Activated B cell treated with CpG ODN at 0.5 μM for 24 hours (primary cell): ENCODE measurements around the gene PKN1. TPM values are rescaled to one million over a fixed set of nuclear protein-coding genes. Genes with fewer than 3 reads are reported as not detected.
A peak's percentile ranks its signal among the peaks of the same experiment; 100 is the strongest.
"Not testable (repeated sequence)": the region's sequence is repeated elsewhere in the genome, so short reads cannot be mapped to it uniquely, and the experiment has no call there.

Experiments used
- ATAC-seq: fragments of 200-7000 bp; cut with Tn5 transposase; one replicate; pipeline ENCODE4 v1.10.0; 2021; ENCODE audit warnings: low read depth, mild to moderate bottlenecking, moderate library complexity
- CTCF ChIA-PET: fragments of 350-600 bp; sonication (Branson Sonifier 250); formaldehyde crosslinking; loops from one replicate; lab custom pipeline; 2021; ENCODE audit warnings: antibody characterized with exemption; lab: Charles Lee
- POLR2A ChIA-PET: fragments of 350-600 bp; sonication (Branson Sonifier 250); formaldehyde crosslinking; loops from one replicate; lab custom pipeline; 2021; ENCODE audit warnings: antibody characterized with exemption; lab: Charles Lee
- DNase-seq: peaks from one replicate; pipeline ENCODE4 v3.0.0; 2022
- H3K27ac Mint-ChIP-seq: one replicate; pipeline ENCODE4 v1.8.0; 2020; ENCODE audit warnings: mixed read lengths
- H3K27me3 Mint-ChIP-seq: one replicate; pipeline ENCODE4 v1.8.0; 2021; ENCODE audit warnings: mixed read lengths
- H3K36me3 Mint-ChIP-seq: one replicate; pipeline ENCODE4 v1.8.0; 2021; ENCODE audit warnings: low read depth, mixed read lengths
- H3K4me1 Mint-ChIP-seq: one replicate; pipeline ENCODE4 v1.8.0; 2021; ENCODE audit warnings: mixed read lengths
- H3K4me3 Mint-ChIP-seq: one replicate; pipeline ENCODE4 v1.8.0; 2020; ENCODE audit warnings: mild to moderate bottlenecking, mixed read lengths
- H3K9me3 Mint-ChIP-seq: one replicate; pipeline ENCODE4 v1.8.0; 2020; ENCODE audit warnings: mixed read lengths
- CTCF ChIP-seq: fragments of 200-600 bp; IDR thresholded peaks from one replicate; pipeline ENCODE4 v1.8.0; 2022; ENCODE audit warnings: antibody characterized with exemption, mild to moderate bottlenecking
- intact Hi-C: fragments of 100-400 bp; cut with micrococcal nuclease; formaldehyde crosslinking; loops from one replicate; pipeline ENCODE4 v1.15.1; 2024
- total RNA-seq: library from RNA; stranded (reverse); gene quantifications from 2 replicates; pipeline ENCODE4 v1.2.3, GENCODE V29; 2022

Gene PKN1
- total RNA-seq, 1 donor from 2014 or later = 159 TPM

- no peaks in the 10 kb centered on the region for H3K9me3 Mint-ChIP-seq
- DNase-seq (no peak), ATAC-seq (no peak)
- H3K4me3 Mint-ChIP-seq = no peak overlapping the region
- CTCF ChIA-PET = no interaction called here
- no peaks in the 10 kb centered on the region for H3K36me3 Mint-ChIP-seq
- H3K27ac Mint-ChIP-seq = no peak overlapping the region
- no peak for TF ChIP-seq CTCF
- peaks cover 3% of the 10 kb centered on the region for H3K4me1 Mint-ChIP-seq
- peaks cover 2% of the 10 kb centered on the region for H3K27me3 Mint-ChIP-seq
- POLR2A ChIA-PET = no interaction called here
- intact Hi-C loops = no loop called here
These were observed 70.2 kb downstream of the PKN1 start for GRCh38 chr19:14503285-14503684.

DNA sequence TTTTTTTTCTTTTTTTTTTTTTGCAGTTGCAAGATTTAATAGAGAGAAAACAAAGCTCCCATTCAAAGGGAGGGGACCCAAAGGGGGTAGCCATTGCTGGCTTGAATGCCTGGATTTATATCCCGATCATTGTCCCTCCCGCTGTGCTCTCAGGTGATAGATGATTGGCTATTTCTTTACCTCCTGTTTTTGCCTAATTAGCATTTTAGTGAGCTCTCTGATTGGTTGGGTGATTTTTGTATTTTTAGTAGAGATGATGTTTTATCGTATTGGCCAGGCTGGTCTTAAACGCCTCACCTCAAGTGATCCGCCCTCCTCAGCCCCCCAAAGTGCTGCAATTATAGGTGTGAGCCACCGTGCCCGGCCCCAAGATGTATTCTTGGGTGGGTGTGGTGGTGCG is 71.5 kb downstream of the PKN1 start:
- POLR2A ChIA-PET = interaction anchor here (0.7 to 1.2 kb wide), 2 partner anchors 14 to 772 kb away, joined by 5 to 7 read pairs; partner anchors contain the start of gene DNAJB1

DNA sequence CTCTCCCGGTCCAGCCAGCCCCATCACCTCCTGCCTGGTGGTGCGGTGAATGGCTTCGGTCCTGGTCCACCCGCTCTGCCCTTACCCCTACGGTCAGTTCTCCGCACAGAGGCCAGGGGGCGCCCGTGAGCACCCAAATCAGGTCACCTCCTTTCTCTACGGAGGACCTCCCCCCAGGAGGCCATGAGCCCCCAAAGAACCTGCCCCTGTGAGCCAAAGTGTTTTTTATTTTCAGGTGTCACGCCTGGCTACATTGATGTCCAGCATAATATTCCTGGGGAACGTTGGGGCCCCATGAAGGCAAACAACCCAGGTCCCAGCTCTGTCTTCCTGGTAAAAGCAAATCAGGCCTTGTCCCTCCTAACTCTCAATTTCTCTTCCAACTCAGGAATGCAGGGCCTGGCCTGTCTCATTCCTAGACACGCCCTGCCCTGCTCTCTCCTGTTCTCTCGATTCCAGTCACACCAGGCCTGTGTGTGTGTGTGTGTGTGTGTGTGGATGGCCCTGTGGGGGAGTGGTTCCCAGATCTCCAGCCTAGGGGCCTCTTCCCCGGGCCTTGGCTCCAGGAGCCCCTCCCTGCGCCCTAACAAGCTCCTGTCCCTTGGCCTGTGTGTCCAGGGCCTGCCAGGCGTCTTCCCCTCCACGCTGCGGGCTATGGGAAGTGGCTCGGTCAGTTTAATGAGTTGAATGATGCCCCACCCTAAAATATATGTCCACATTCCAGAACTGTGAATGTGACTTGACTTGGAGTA is 72.6 kb downstream of the PKN1 start:
- ChIA-PET CTCF (interaction anchor here (0.6 to 1.4 kb wide), 3 partner anchors 46 to 1250 kb away, joined by 3 to 6 read pairs (median 5); no protein-coding TSS in a partner anchor), POLR2A (interaction anchor here (1.2 kb wide), 1 partner anchor 13 kb away, joined by 5 read pairs; the partner anchor contains the start of gene DNAJB1)
- Mint-ChIP-seq H3K4me1 (peaks cover 3% of the 10 kb centered on the region), H3K4me3 (no peak overlapping the region), H3K27me3 (peaks cover 2% of the 10 kb centered on the region), H3K36me3 (no peaks in the 10 kb centered on the region), H3K27ac (no peak overlapping the region), H3K9me3 (no peaks in the 10 kb centered on the region)
- intact Hi-C loops = loop anchor here (1.0 kb wide), 1 partner anchor 46 kb away; no protein-coding TSS in a partner anchor
- ATAC-seq (peak; percentile 95), DNase-seq (peak; percentile 63)
- no peak for TF ChIP-seq CTCF

More for the DNA sequence above, 71.5 kb downstream of the PKN1 start:
- H3K36me3 Mint-ChIP-seq, H3K4me3 Mint-ChIP-seq, DNase-seq, H3K9me3 Mint-ChIP-seq, intact Hi-C loops, H3K27ac Mint-ChIP-seq, H3K27me3 Mint-ChIP-seq, H3K4me1 Mint-ChIP-seq, ATAC-seq: not testable (repeated sequence)
- CTCF ChIA-PET = interaction anchor here (0.8 to 1.4 kb wide), 4 partner anchors 33 to 52 kb away, joined by 3 to 5 read pairs (median 4); no protein-coding TSS in a partner anchor

GRCh38 chr19:14507704-14508542 is 74.8 kb downstream of the PKN1 start:
- no peak overlapping the region for H3K27ac Mint-ChIP-seq
- DNase-seq (no peak), ATAC-seq (no peak)
- no peaks in the 10 kb centered on the region for H3K36me3 Mint-ChIP-seq
- H3K4me3 Mint-ChIP-seq = no peak overlapping the region
- CTCF ChIA-PET = no interaction called here
- peaks cover 3% of the 10 kb centered on the region for H3K4me1 Mint-ChIP-seq
- H3K27me3 Mint-ChIP-seq = peaks cover 2% of the 10 kb centered on the region
- intact Hi-C loops = no loop called here
- no peaks in the 10 kb centered on the region for H3K9me3 Mint-ChIP-seq
- TF ChIP-seq CTCF = no peak
- POLR2A ChIA-PET = interaction anchor here (0.7 to 1.2 kb wide), 3 partner anchors 11 to 89 kb away, joined by 5 to 7 read pairs (median 5); no protein-coding TSS in a partner anchor

- Mint-ChIP-seq H3K36me3 (peaks cover 22% of the 10 kb centered on the region), H3K4me1 (peaks cover 12% of the 10 kb centered on the region), H3K27ac (no peak overlapping the region), H3K27me3 (no peaks in the 10 kb centered on the region), H3K9me3 (no peaks in the 10 kb centered on the region), H3K4me3 (no peak overlapping the region)
- DNase-seq (no peak), ATAC-seq (no peak)
- intact Hi-C loops = no loop called here
- no peak for TF ChIP-seq CTCF
- ChIA-PET CTCF (no interaction called here), POLR2A (interaction anchor here (1.2 kb wide), 1 partner anchor 40 kb away, joined by 3 read pairs; no protein-coding TSS in a partner anchor)
These were observed 77.5 kb downstream of the PKN1 start for GRCh38 chr19:14510311-14511228.
